Measurements from ENCODE around the gene HMGN1. TPM values are rescaled to one million over a fixed set of nuclear protein-coding genes. Genes with fewer than 3 reads are reported as not detected.
A peak's percentile ranks its signal among the peaks of the same experiment; 100 is the strongest.
"Not testable (repeated sequence)": the region's sequence is repeated elsewhere in the genome, so short reads cannot be mapped to it uniquely, and the experiment has no call there.

HMGN1 gene
- total and polyA plus RNA-seq, 7 experiments from 2014 or later = 198 to 310 (median 262) TPM

DNA sequence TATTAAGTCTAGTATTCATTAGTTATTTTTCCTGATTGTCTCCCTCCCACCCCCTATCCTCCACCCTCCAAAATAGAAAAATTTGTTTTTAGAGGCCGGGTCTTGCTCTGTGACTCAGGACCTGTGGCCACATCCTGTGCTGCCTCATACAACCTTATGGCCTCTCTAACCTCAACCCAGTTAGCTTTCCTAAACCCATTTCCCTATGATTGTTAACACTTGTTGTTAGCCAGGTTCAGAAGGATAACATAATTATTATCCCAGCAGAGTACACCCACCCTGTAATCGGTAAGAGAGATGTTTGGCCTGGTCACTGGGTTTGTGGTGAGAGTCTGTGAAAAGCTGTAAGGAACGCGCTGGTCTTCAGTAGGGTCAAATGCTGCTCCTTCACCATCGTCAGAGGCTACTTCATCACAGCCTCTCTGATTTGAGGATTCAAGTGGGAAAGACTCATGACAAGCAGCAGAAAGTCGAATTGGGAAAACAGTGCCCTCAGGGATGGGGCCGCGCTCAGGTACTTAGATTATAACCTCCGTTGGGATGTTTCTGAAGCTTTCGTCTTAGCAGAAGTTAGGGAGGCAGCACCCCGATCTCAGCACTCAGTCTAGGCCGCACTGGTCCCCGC, 35.9 kb upstream of the HMGN1 start:
- intact Hi-C loops (cut with micrococcal nuclease) = loop anchor here (5.0 to 10.0 kb wide), 3 partner anchors 127 to 877 kb away; no protein-coding TSS in a partner anchor
- Histone ChIP-seq H3K9me3 (ENCODE audit: control insufficient read depth in 2 of 3, low read length in 3 of 3) (no peaks in the 10 kb centered on the region), H3K36me3 (ENCODE audit: control insufficient read depth in 2 of 3, insufficient read depth in 3 of 3, low read length in 3 of 3) (no peaks in the 10 kb centered on the region), H3K27ac (ENCODE audit: low read depth, low read length) (no peak overlapping the region), H3K27me3 (ENCODE audit: control insufficient read depth in 2 of 2, insufficient read depth in 2 of 2, low read length in 2 of 2) (no peaks in the 10 kb centered on the region), H3K4me1 (ENCODE audit: control insufficient read depth in 2 of 2, insufficient read depth in 2 of 2, low read length in 2 of 2) (peaks cover 17 to 22% of the 10 kb centered on the region in 2 donors), H3K4me3 (ENCODE audit: low read length) (no peak overlapping the region)
- ChIA-PET POLR2A (interaction anchor here (0.7 to 1.4 kb wide), 2 partner anchors 37 to 50 kb away, joined by 3 to 5 read pairs; no protein-coding TSS in a partner anchor), CTCF (interaction anchor here (1.6 kb wide), 1 partner anchor 204 kb away, joined by 3 read pairs; no protein-coding TSS in a partner anchor)
- Mint-ChIP-seq H3K9me3 (peaks cover 0 to 1% (median 0%) of the 10 kb centered on the region in 11 donors), H3K4me1 (peaks cover 22 to 61% (median 48%) of the 10 kb centered on the region in 7 donors), H3K27me3 (no peaks in the 10 kb centered on the region), H3K36me3 (peaks cover 0 to 2% (median 0%) of the 10 kb centered on the region in 5 donors), H3K4me3 (peak overlapping the region in 3 of 10 donors; percentile 23 to 83 (median 60)), H3K27ac (peak overlapping the region in 6 of 9 donors; percentile 31 to 87 (median 59))
- ATAC-seq (no peak), DNase-seq (no peak)

DNA sequence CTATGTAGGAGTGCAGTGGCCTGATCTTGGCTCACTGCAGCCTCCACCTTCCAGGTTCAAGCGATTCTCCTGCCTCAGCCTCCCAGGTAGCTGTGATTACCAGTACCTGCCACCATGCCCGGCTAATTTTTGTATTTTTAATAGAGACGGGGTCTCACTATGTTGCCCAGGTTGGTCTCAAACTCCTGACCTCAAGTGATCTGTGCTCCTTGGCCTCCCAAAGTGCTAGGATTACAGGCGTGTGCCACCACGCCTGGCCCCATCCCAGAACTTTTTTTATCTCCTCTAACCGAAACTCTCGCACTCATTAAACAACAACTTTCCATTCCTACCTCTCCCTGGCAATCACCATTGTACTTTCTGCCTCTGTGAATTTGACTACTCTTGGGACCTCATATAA, 33.2 kb upstream of the HMGN1 start:
- peaks cover 9 to 10% of the 10 kb centered on the region in 2 donors for H3K4me1 ChIP-seq (ENCODE audit: control insufficient read depth in 2 of 2, insufficient read depth in 2 of 2, low read length in 2 of 2)
- H3K36me3 ChIP-seq (ENCODE audit: control insufficient read depth in 2 of 3, insufficient read depth in 3 of 3, low read length in 3 of 3); CTCF ChIA-PET; H3K27me3 ChIP-seq (ENCODE audit: control insufficient read depth in 2 of 2, insufficient read depth in 2 of 2, low read length in 2 of 2); H3K27me3 Mint-ChIP-seq; H3K9me3 Mint-ChIP-seq; DNase-seq; H3K36me3 Mint-ChIP-seq; H3K27ac ChIP-seq (ENCODE audit: low read depth, low read length); ATAC-seq; POLR2A ChIA-PET; H3K4me3 ChIP-seq (ENCODE audit: low read length); H3K9me3 ChIP-seq (ENCODE audit: control insufficient read depth in 2 of 3, low read length in 3 of 3): not testable (repeated sequence)
- intact Hi-C loops (cut with micrococcal nuclease) = loop anchor here in 1 of 2 donors (10.0 kb wide), 1 partner anchor 617 kb away; no protein-coding TSS in a partner anchor
- Mint-ChIP-seq H3K27ac (peak overlapping the region; percentile 6 to 93 (median 63)), H3K4me1 (peaks cover 11 to 36% (median 29%) of the 10 kb centered on the region in 7 donors), H3K4me3 (peak overlapping the region; percentile 18 to 90 (median 60))

- H3K9me3 Mint-ChIP-seq = peaks cover 0 to 1% (median 0%) of the 10 kb centered on the region in 11 donors
- H3K27ac Mint-ChIP-seq = peak overlapping the region; percentile 33 to 95 (median 83)
- Histone ChIP-seq H3K36me3 (ENCODE audit: control insufficient read depth in 2 of 3, insufficient read depth in 3 of 3, low read length in 3 of 3) (no peaks in the 10 kb centered on the region), H3K4me3 (ENCODE audit: low read length) (peak overlapping the region; percentile 95), H3K4me1 (ENCODE audit: control insufficient read depth in 2 of 2, insufficient read depth in 2 of 2, low read length in 2 of 2) (peaks cover 7 to 10% of the 10 kb centered on the region in 2 donors), H3K27me3 (ENCODE audit: control insufficient read depth in 2 of 2, insufficient read depth in 2 of 2, low read length in 2 of 2) (no peaks in the 10 kb centered on the region), H3K9me3 (ENCODE audit: control insufficient read depth in 2 of 3, low read length in 3 of 3) (no peaks in the 10 kb centered on the region), H3K27ac (ENCODE audit: low read depth, low read length) (peak overlapping the region; percentile 84)
- peak overlapping the region; percentile 88 to 95 (median 92) for H3K4me3 Mint-ChIP-seq
- peaks cover 0 to 4% (median 3%) of the 10 kb centered on the region in 5 donors for H3K27me3 Mint-ChIP-seq
- POLR2A ChIA-PET = interaction anchor here (1.5 to 1.6 kb wide), 2 partner anchors 32 to 68 kb away, joined by 17 to 19 read pairs; partner anchors contain the start of genes BRWD1 and HMGN1
- no peak for DNase-seq
- peaks cover 0 to 2% (median 0%) of the 10 kb centered on the region in 5 donors for H3K36me3 Mint-ChIP-seq
- ATAC-seq = no peak
- intact Hi-C loops (cut with micrococcal nuclease) = loop anchor here (2.0 to 10.0 kb wide), 3 partner anchors 64 to 616 kb away; partner anchors contain the start of genes BRWD1 (in 1 of the 2) and LCA5L (in 1 of the 2)
- CTCF ChIA-PET = no interaction called here
- H3K4me1 Mint-ChIP-seq = peaks cover 8 to 32% (median 25%) of the 10 kb centered on the region in 7 donors
Measured at GRCh38 chr21:39381009-39381408, 32.1 kb upstream of the HMGN1 start.

- DNase-seq (peak; percentile 76 to 91 (median 83)), ATAC-seq (peak; percentile 99)
- H3K27me3 Mint-ChIP-seq = peaks cover 0 to 5% (median 4%) of the 10 kb centered on the region in 5 donors
- peak overlapping the region; percentile 33 to 95 (median 93) for H3K27ac Mint-ChIP-seq
- peaks cover 0 to 2% (median 0%) of the 10 kb centered on the region in 5 donors for H3K36me3 Mint-ChIP-seq
- H3K4me1 ChIP-seq (ENCODE audit: control insufficient read depth in 2 of 2, insufficient read depth in 2 of 2, low read length in 2 of 2) = peaks cover 7 to 10% of the 10 kb centered on the region in 2 donors
- H3K27me3 ChIP-seq (ENCODE audit: control insufficient read depth in 2 of 2, insufficient read depth in 2 of 2, low read length in 2 of 2) = no peaks in the 10 kb centered on the region
- no peaks in the 10 kb centered on the region for H3K36me3 ChIP-seq (ENCODE audit: control insufficient read depth in 2 of 3, insufficient read depth in 3 of 3, low read length in 3 of 3)
- CTCF ChIA-PET = no interaction called here
- no peaks in the 10 kb centered on the region for H3K9me3 ChIP-seq (ENCODE audit: control insufficient read depth in 2 of 3, low read length in 3 of 3)
- H3K4me3 ChIP-seq (ENCODE audit: low read length) = peak overlapping the region; percentile 95
- peak overlapping the region; percentile 88 to 95 (median 92) for H3K4me3 Mint-ChIP-seq
- POLR2A ChIA-PET = interaction anchor here (0.6 to 1.6 kb wide), 4 partner anchors 10 to 67 kb away, joined by 3 to 19 read pairs (median 10); partner anchors contain the start of genes BRWD1 and HMGN1
- H3K9me3 Mint-ChIP-seq = peaks cover 0 to 1% (median 0%) of the 10 kb centered on the region in 11 donors
- intact Hi-C loops (cut with micrococcal nuclease) = loop anchor here (1.0 to 10.0 kb wide), 8 partner anchors 8 to 615 kb away; partner anchors contain the start of genes HMGN1 (in 2 of the 2), BRWD1 (in 1 of the 2), ETS2 (in 1 of the 2) and LCA5L (in 1 of the 2)
- H3K4me1 Mint-ChIP-seq = peaks cover 8 to 31% (median 24%) of the 10 kb centered on the region in 7 donors
- H3K27ac ChIP-seq (ENCODE audit: low read depth, low read length) = peak overlapping the region; percentile 84
Measured at GRCh38 chr21:39379986-39380891, 31.4 kb upstream of the HMGN1 start.

DNA sequence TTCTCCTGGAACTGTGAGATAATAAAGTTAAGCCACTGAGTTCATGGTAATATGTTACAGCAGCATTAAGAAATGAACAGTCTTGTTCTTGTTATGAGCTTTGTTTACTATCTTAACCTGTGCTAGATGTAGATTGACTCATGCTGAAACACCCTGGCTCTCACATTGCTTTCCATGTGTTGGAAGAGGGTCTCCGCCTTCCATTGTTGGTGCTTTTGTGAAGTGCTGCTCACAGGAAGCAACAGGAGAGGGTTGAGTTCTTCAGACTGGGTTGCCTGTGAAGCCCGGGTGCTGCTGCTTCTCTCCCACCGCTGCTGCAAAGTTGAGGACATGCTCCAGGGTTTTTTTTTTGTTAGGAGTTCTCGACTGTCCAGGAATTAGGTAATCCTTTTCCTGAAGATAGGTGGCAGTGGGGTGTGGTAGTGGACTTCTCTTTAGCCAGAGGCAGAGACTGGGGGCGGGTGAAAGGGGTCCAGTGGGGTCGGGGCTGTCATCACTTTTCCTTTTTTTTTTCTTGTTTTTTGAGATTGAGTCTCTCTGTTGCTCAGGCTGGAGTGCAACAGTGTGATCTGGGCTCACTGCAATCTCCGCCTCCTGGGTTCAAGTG, 28.7 kb upstream of the HMGN1 start:
- peaks cover 0 to 12% (median 4%) of the 10 kb centered on the region in 5 donors for H3K27me3 Mint-ChIP-seq
- Histone ChIP-seq H3K4me3 (ENCODE audit: low read length) (no peak overlapping the region), H3K36me3 (ENCODE audit: control insufficient read depth in 2 of 3, insufficient read depth in 3 of 3, low read length in 3 of 3) (no peaks in the 10 kb centered on the region), H3K9me3 (ENCODE audit: control insufficient read depth in 2 of 3, low read length in 3 of 3) (no peaks in the 10 kb centered on the region), H3K27me3 (ENCODE audit: control insufficient read depth in 2 of 2, insufficient read depth in 2 of 2, low read length in 2 of 2) (no peaks in the 10 kb centered on the region), H3K27ac (ENCODE audit: low read depth, low read length) (no peak overlapping the region), H3K4me1 (ENCODE audit: control insufficient read depth in 2 of 2, insufficient read depth in 2 of 2, low read length in 2 of 2) (peaks cover 7 to 10% of the 10 kb centered on the region in 2 donors)
- peaks cover 0 to 2% (median 0%) of the 10 kb centered on the region in 11 donors for H3K9me3 Mint-ChIP-seq
- no peak overlapping the region for H3K27ac Mint-ChIP-seq
- H3K36me3 Mint-ChIP-seq = peaks cover 0 to 2% (median 0%) of the 10 kb centered on the region in 5 donors
- ATAC-seq (no peak), DNase-seq (no peak)
- H3K4me3 Mint-ChIP-seq = no peak overlapping the region
- ChIA-PET CTCF (no interaction called here), POLR2A (no interaction called here)
- intact Hi-C loops (cut with micrococcal nuclease) = no loop called here
- peaks cover 7 to 22% (median 17%) of the 10 kb centered on the region in 7 donors for H3K4me1 Mint-ChIP-seq

DNA sequence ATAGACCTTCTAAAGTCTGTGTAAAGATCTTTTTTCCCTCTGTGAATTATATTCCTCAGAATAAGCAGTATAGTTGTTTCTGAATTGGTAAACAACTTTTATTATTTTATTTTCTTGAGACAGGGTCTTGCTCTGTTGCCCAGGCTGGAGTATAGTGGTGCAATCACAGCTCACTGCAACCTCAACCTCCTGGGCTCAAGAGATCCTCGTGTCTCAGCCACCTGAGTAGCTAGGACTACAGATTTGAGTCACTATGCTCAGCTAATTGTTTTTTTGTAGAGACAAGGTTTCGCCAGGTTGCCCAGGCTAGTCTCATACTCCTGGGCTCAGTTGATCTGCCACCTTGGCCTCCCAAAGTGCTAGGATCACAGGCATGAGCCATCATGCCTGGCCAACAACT, 26.6 kb upstream of the HMGN1 start:
- Histone ChIP-seq H3K27ac (ENCODE audit: low read depth, low read length) (no peak overlapping the region), H3K4me3 (ENCODE audit: low read length) (no peak overlapping the region), H3K36me3 (ENCODE audit: control insufficient read depth in 2 of 3, insufficient read depth in 3 of 3, low read length in 3 of 3) (no peaks in the 10 kb centered on the region), H3K27me3 (ENCODE audit: control insufficient read depth in 2 of 2, insufficient read depth in 2 of 2, low read length in 2 of 2) (no peaks in the 10 kb centered on the region), H3K9me3 (ENCODE audit: control insufficient read depth in 2 of 3, low read length in 3 of 3) (no peaks in the 10 kb centered on the region), H3K4me1 (ENCODE audit: control insufficient read depth in 2 of 2, insufficient read depth in 2 of 2, low read length in 2 of 2) (peaks cover 0 to 5% of the 10 kb centered on the region in 2 donors)
- no peaks in the 10 kb centered on the region for H3K36me3 Mint-ChIP-seq
- H3K4me1 Mint-ChIP-seq = peaks cover 0 to 6% (median 2%) of the 10 kb centered on the region in 7 donors
- no peak overlapping the region for H3K27ac Mint-ChIP-seq
- POLR2A ChIA-PET = no interaction called here
- intact Hi-C loops (cut with micrococcal nuclease) = no loop called here
- H3K4me3 Mint-ChIP-seq = no peak overlapping the region
- no peak for ATAC-seq
- CTCF ChIA-PET = no interaction called here
- H3K9me3 Mint-ChIP-seq = peaks cover 0 to 2% (median 0%) of the 10 kb centered on the region in 11 donors
- DNase-seq = no peak
- H3K27me3 Mint-ChIP-seq = peaks cover 0 to 18% (median 4%) of the 10 kb centered on the region in 5 donors

All from naive thymus-derived CD4-positive, alpha-beta T cell (primary cell).